Thymus (tissue), 11 donors: ENCODE results near the gene OPCML. TPM values are rescaled to one million over a fixed set of nuclear protein-coding genes. Genes with fewer than 3 reads are reported as not detected.

Experiments used
- DNase-seq, 9 donors: peaks; one replicate each; pipeline ENCODE4 v3.0.0-alpha.2; 2013; ENCODE audit warnings: low spot score in 9 of 9, low read depth in 6 of 9, missing footprints in 1 of 9
- H3K27ac ChIP-seq, 2 donors: one replicate each; pipeline ENCODE4 v1.5.1; 2013; ENCODE audit warnings: control low read depth in 1 of 2, low read depth in 1 of 2, low read length in 1 of 2, mild to moderate bottlenecking in 1 of 2, moderate library complexity in 1 of 2
- H3K27me3 ChIP-seq, 2 donors: one replicate each; pipeline ENCODE4 v1.5.1; 2013; ENCODE audit warnings: low read length in 1 of 2; ENCODE audit not compliant: control insufficient read depth in 2 of 2, insufficient read depth in 1 of 2
- H3K36me3 ChIP-seq, 2 donors: one replicate each; pipeline ENCODE4 v1.5.1; 2013; ENCODE audit warnings: low read length in 1 of 2, mild to moderate bottlenecking in 1 of 2, moderate library complexity in 1 of 2; ENCODE audit not compliant: control insufficient read depth in 2 of 2, insufficient read depth in 2 of 2
- H3K4me1 ChIP-seq, 2 donors: one replicate each; pipeline ENCODE4 v1.5.1; 2013; ENCODE audit warnings: low read length in 2 of 2; ENCODE audit not compliant: control insufficient read depth in 2 of 2, insufficient read depth in 2 of 2
- H3K4me3 ChIP-seq, 2 donors: one replicate each; pipeline ENCODE4 v1.5.1; 2013; ENCODE audit warnings: low read length in 2 of 2, control low read depth in 1 of 2, mild to moderate bottlenecking in 1 of 2
- H3K9me3 ChIP-seq, 2 donors: one replicate each; pipeline ENCODE4 v1.5.1; 2013; ENCODE audit warnings: low read length in 1 of 2, mild to moderate bottlenecking in 1 of 2; ENCODE audit not compliant: control insufficient read depth in 2 of 2, insufficient read depth in 1 of 2
- WGBS: extraction: QIAGEN DNeasy Blood & Tissue Kit; methylation state at CpG from one replicate; pipeline ENCODE4 v1.1.7; 2013; 5-methylcytosine and 5-hydroxymethylcytosine counted together
- polyA plus RNA-seq: library from polyadenylated mRNA; stranded (reverse); fragments of 200-250 nt; gene quantifications from one replicate; pipeline ENCODE4 v1.2.3, GENCODE V29; 2013
- total RNA-seq: library from RNA; stranded (reverse); fragments of 120-200 nt; gene quantifications from one replicate; pipeline ENCODE4 v1.2.4, GENCODE V29; 2013
- donor health status: healthy.

The OPCML gene
- total and polyA plus RNA-seq, 2 donors = 0.07 to 0.09 TPM

DNA sequence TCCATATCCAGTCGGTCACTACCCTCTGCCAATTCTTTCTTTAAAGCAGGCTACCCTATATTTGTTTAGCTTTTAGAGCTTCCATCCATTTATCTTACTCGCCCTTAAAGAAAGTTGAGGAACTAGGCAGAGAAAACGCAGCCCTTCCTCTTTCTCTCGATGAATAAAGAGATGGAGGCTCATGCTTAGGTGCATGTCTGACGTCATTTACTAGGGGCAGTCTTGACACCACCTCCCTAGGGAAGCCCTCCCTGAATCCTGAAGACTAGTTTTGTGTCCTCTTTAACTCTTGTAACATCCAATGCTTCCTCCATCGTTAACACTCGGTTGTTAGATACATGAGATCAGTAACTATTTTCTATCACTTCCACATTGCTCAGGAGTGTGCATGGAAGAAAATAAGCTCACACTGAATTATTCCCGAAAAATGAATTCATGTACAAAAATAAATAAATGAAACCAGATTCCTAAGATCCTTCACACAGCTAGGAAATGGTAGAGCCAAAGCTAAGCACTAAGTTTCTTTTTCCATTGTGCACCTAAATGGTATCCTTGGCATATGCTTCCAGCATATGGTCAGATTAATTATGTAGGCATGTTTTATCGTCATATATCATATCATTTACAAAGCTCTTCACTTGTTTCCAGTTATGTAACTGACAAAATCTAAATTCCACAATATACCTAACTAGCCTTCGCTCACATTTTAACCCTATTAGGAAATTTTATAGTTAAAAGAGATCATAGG lies 291.2 kb downstream of the OPCML start:
- Histone ChIP-seq H3K9me3 (no peaks in the 10 kb centered on the region), H3K27ac (no peak overlapping the region), H3K36me3 (no peaks in the 10 kb centered on the region), H3K4me1 (no peaks in the 10 kb centered on the region), H3K4me3 (no peak overlapping the region), H3K27me3 (no peaks in the 10 kb centered on the region)
- DNase-seq = no peak
- WGBS = 74% methylated on average over 10 of the region's 10 CpGs

DNA sequence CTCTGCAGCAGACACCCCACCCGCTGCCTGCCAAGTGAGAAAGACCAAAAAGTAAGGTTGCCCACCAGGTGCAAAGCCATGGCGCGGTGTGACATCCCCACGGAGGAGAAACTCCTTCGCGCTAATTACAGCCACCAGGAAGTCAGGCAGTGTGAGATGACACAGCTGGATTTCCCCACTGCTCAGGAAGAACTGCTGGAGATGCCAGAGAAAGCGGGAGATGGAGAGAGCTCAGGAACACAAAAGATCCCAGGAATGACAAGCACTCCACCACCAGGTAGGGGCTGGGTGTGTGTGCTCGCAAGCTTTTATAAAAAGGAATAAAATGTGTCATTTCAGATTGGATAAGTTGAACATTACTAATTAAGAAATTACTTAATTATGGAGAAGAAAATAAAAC lies 292.7 kb downstream of the OPCML start:
- no peak overlapping the region for H3K4me3 ChIP-seq
- no peaks in the 10 kb centered on the region for H3K4me1 ChIP-seq
- H3K27me3 ChIP-seq = no peaks in the 10 kb centered on the region
- DNase-seq = no peak
- H3K9me3 ChIP-seq = no peaks in the 10 kb centered on the region
- 94% methylated on average over 8 of the region's 8 CpGs for WGBS
- H3K27ac ChIP-seq = no peak overlapping the region
- no peaks in the 10 kb centered on the region for H3K36me3 ChIP-seq

DNA sequence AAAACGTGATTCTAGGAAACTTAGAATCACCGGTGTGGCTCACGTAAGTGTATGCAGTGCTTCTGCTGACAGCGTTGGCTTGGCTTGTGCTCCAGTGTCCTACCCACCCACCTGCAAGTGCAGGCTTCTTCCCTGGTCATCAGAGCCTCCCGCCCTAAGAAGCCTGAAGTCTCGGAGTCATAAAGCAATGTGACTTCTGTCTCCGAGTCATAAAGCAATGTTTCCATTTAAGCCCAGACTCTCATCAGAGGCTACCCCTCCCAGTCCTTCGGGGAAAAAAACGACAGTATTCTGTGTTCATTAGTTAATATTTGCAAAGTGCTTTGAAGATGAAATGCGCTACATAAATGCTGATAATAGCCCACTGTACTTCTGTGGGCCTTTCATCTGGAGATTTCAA lies 293.8 kb downstream of the OPCML start:
- Histone ChIP-seq H3K4me3 (no peak overlapping the region), H3K27me3 (no peaks in the 10 kb centered on the region), H3K27ac (no peak overlapping the region), H3K4me1 (no peaks in the 10 kb centered on the region), H3K9me3 (no peaks in the 10 kb centered on the region), H3K36me3 (no peaks in the 10 kb centered on the region)
- DNase-seq = no peak
- WGBS = 90% methylated on average over 10 of the region's 10 CpGs

DNA sequence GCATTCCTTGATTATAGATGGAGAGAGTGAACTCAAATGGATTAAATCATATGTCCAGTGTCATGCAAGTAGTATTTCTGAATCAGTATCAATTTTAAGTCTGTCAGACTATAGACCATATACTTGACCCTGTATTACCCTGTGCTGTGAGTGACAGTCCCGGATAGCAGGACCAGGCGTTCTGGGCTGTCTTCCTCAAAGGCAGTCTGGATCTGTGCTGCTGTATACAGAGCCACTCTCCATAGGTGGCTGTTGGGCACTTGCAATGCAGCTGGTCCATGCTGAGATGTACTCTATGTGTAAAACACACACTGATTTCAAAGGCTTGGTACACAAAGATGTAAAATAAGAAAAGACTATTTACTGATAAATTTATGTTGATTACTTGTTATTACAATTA lies 294.3 kb downstream of the OPCML start:
- no peak for DNase-seq
- WGBS = 92% methylated on average over 2 of the region's 2 CpGs

DNA sequence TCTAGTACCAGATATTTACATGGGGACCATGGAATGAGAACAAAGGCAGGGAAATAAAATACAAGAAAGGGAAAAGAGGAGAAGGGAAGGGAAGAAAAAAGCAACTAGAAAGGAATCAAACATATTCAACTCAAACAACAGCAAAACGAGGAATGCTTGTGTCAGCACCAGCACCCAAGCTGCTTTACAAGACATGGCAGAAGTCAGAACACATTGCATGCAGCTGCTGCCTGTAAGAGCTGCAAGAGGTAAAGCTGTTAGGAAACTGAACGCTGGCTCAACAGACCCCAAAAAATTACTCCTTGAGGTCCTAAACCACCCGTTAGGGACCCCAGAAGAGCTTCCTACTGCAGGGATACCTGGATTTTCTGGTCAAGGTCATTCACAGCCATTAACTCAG lies 296.9 kb downstream of the OPCML start:
- H3K9me3 ChIP-seq = no peaks in the 10 kb centered on the region
- DNase-seq = no peak
- no peaks in the 10 kb centered on the region for H3K27me3 ChIP-seq
- H3K27ac ChIP-seq = no peak overlapping the region
- no peaks in the 10 kb centered on the region for H3K4me1 ChIP-seq
- 88% methylated on average over 3 of the region's 3 CpGs for WGBS
- no peaks in the 10 kb centered on the region for H3K36me3 ChIP-seq
- H3K4me3 ChIP-seq = no peak overlapping the region

More for the DNA sequence above, 294.3 kb downstream of the OPCML start:
- H3K4me3 ChIP-seq = no peak overlapping the region
- no peaks in the 10 kb centered on the region for H3K9me3 ChIP-seq
- no peaks in the 10 kb centered on the region for H3K4me1 ChIP-seq
- H3K36me3 ChIP-seq = no peaks in the 10 kb centered on the region
- H3K27ac ChIP-seq = no peak overlapping the region
- no peaks in the 10 kb centered on the region for H3K27me3 ChIP-seq

DNA sequence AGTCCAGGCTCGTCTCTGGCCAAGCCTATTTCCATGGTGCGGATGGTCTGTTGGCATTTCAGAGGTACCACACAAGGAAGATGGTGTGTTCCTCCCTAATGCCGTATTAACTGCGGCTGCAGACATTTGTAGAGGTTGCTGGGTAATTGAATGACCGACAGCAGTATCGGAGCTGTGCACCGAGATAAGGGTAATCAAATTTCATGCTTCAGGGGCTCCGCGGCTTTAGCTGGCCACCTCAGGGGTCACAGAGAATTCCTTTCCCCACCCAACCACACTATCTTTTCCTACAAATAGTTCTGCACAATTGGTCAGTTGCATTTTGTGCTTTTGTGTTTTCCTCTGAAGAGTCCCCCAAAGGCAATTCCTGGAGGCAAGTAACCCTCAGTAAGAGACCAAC lies 297.4 kb downstream of the OPCML start:
- Histone ChIP-seq H3K4me3 (no peak overlapping the region), H3K9me3 (no peaks in the 10 kb centered on the region), H3K36me3 (no peaks in the 10 kb centered on the region), H3K27ac (no peak overlapping the region), H3K27me3 (no peaks in the 10 kb centered on the region), H3K4me1 (no peaks in the 10 kb centered on the region)
- no peak for DNase-seq
- whole genome bisulfite sequencing = 80% methylated on average over 9 of the region's 9 CpGs

DNA sequence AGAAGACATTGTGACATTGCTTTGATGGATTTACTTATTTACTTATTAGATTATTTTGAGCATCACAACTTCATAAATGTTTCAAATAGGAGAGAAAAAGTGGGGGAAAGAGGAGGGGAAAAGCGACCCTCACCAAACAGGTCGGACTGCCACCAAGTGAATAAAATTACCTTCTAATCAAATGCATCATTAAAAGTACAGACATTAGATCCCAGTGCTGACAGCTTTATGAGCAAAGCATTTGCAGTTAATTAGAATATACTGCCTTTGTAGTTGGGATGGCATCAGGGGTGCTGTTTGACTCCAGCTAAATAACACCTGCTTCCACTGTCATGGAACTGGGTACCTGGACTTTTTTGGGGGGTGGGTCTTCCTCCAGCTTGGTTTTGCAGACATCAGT lies 299.6 kb downstream of the OPCML start:
- DNase-seq = no peak
- Histone ChIP-seq H3K4me3 (no peak overlapping the region), H3K36me3 (no peaks in the 10 kb centered on the region), H3K27me3 (peaks cover 3 to 13% of the 10 kb centered on the region in 2 donors), H3K4me1 (no peaks in the 10 kb centered on the region), H3K9me3 (no peaks in the 10 kb centered on the region), H3K27ac (no peak overlapping the region)
- 89% methylated on average over 2 of the region's 2 CpGs for WGBS

DNA sequence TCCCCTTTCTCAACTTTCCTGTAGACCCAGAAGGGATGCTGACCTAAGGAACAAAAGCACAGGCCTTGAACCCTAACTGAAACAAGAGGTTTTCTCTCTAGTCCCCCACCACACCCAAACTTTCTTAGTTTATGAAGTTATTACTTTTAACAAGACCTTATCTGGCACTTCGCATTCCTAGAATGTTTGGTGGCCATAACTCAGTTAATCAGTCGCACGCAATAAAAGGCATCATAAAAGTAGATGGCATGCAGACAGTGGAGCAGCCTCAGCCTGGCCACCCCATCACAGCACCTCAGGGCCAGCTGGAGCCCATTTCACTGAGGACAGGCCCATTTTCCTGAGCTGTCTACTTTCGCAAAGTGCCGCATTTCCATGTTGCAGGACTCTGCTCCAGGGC lies 301.9 kb downstream of the OPCML start:
- DNase-seq = no peak
- no peaks in the 10 kb centered on the region for H3K4me1 ChIP-seq
- peaks cover 3 to 13% of the 10 kb centered on the region in 2 donors for H3K27me3 ChIP-seq
- H3K4me3 ChIP-seq = no peak overlapping the region
- 96% methylated on average over 5 of the region's 5 CpGs for WGBS
- H3K36me3 ChIP-seq = no peaks in the 10 kb centered on the region
- H3K9me3 ChIP-seq = no peaks in the 10 kb centered on the region
- no peak overlapping the region for H3K27ac ChIP-seq

DNA sequence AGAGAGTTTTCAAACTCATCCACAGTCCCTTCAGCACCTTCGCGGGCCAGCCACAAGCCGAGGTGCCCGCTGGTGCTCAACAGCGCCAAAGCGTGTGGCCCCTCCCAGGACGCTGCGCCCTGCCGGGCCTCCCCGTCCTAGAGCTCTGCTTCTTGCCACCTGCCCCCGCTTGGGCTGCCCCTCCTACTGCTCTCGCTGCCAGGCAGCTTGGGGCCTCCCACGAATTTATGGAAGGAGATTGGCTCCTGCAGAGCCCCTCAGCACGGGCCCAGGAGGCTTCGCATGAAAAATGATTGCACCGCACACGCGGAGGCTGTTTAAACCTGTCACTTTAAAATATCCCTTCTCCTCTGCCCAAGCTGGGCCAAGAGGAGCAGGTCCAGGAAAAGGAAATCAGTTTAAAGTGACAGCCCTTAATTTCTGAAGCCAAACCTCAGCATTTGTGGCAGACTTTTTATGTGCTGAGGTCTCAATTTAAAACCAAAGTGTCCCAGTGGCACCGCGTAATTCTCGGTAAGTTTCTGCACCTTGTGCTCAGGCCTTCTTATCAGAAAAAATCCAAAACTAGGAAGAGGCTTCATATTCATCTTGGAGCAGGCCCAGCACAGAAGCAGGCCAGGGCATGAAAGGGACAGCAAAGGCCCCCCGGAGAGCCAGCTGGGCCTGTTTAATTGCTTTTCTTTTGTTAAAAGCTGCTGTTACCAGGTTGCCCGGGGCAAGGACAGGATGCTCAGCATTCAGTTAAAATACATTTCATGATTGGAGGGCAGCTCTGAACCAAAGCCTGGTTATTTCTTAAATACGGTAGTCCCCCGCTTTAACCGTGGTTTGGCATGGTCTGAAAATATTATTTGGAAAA lies 303.6 kb downstream of the OPCML start:
- H3K9me3 ChIP-seq = no peaks in the 10 kb centered on the region
- no peak overlapping the region for H3K4me3 ChIP-seq
- H3K36me3 ChIP-seq = no peaks in the 10 kb centered on the region
- peaks cover 3 to 13% of the 10 kb centered on the region in 2 donors for H3K27me3 ChIP-seq
- 22% methylated on average over 26 of the region's 26 CpGs for WGBS
- DNase-seq = no peak
- no peaks in the 10 kb centered on the region for H3K4me1 ChIP-seq
- no peak overlapping the region for H3K27ac ChIP-seq
